Measurements from ENCODE around the gene CPAMD8.
A peak's percentile ranks its signal among the peaks of the same experiment; 100 is the strongest.
"Not testable (repeated sequence)": the region's sequence is repeated elsewhere in the genome, so short reads cannot be mapped to it uniquely, and the experiment has no call there.

CPAMD8 gene

DNA sequence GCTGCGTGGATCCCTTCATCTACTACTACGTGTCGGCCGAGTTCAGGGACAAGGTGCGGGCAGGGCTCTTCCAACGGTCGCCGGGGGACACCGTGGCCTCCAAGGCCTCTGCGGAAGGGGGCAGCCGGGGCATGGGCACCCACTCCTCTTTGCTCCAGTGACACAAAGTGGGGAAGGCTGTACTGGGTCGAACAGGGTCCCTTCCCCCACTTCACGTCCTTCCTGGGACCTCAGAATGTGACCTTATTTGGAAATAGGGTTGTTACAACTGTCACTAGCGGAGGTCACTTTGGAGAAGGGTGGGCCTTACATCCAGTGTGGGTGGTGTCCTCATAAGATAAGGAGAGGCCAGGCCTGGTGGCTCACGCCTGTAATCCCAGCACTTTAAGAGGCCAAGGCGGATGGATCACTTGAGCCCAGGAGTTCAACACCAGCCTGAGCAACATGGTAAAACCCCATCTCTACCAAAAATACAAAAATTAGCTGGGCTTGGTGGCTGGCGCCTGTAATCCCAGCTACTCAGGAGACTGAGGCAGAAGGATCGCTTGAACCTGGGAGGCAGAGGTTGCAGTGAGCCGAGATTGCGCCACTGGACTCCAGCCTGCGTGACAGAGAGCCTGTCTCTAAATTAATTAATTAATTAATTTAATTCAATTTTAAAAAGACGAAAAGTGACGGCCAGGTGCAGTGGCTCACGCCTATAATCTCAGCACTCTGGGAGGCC is 136.0 kb downstream of the CPAMD8 start:
- DNase-seq, result no peak

DNA sequence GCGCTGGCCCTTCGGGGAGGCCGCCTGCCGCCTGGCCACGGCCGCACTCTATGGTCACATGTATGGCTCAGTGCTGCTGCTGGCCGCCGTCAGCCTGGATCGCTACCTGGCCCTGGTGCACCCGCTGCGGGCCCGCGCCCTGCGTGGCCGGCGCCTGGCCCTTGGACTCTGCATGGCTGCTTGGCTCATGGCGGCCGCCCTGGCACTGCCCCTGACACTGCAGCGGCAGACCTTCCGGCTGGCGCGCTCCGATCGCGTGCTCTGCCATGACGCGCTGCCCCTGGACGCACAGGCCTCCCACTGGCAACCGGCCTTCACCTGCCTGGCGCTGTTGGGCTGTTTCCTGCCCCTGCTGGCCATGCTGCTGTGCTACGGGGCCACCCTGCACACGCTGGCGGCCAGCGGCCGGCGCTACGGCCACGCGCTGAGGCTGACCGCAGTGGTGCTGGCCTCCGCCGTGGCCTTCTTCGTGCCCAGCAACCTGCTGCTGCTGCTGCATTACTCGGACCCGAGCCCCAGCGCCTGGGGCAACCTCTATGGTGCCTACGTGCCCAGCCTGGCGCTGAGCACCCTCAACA is 136.6 kb downstream of the CPAMD8 start:
- DNase-seq, result no peak

DNA sequence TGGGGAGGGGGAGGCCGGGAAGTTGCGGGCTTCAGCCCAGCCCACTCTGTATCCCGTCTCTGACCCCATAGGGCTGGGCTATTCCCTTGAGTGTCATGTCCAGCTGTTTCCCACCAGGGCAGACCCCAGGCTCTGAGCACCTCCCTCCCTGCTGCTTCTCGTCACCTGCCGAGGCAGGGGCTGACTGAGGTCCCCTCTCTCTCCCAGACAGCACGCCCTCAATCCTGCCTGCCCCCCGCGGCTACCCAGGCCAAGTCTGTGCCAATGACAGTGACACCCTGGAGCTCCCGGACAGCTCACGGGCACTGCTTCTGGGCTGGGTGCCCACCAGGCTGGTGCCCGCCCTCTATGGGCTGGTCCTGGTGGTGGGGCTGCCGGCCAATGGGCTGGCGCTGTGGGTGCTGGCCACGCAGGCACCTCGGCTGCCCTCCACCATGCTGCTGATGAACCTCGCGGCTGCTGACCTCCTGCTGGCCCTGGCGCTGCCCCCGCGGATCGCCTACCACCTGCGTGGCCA is 137.2 kb downstream of the CPAMD8 start:
- DNase-seq, result no peak

DNA sequence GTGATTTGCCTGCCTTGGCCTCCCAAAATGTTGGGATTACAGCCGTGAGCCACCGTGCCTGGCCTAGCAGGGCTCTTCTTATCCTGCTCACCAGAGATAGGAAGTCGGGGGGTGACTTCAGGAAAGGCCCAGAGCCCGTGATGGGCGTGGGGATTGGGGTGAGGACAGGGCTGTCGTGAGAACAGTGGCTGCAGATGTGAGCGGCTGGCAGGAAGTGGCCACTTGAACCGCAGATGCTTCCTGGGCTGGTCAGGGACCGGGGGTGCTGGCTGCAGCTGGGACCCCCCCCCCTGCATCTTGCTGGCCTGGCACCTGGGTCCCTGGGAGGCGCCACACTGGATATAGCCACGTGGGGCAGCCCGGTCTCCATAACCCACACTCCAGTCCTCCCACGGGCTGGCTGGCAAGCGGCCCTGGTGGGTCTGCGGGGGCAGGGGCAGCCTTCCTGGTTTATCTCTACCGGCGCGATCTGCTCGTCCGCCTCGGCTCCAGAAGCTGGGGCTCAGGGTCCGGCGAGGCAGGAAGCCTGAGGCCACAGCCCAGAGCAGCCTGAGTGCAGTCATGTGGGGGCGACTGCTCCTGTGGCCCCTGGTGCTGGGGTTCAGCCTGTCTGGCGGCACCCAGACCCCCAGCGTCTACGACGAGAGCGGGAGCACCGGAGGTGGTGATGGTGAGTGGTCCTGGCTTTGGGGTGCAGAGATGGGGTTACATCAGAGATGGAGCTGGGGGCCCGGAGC is 137.8 kb downstream of the CPAMD8 start, which contains the start of gene F2RL3:
F2RL3 (plus strand) TSS at position 371 of the 737 bp plus-strand sequence; CDS start at position 562, 191 bp downstream.
- peak; percentile 46 for DNase-seq

DNA sequence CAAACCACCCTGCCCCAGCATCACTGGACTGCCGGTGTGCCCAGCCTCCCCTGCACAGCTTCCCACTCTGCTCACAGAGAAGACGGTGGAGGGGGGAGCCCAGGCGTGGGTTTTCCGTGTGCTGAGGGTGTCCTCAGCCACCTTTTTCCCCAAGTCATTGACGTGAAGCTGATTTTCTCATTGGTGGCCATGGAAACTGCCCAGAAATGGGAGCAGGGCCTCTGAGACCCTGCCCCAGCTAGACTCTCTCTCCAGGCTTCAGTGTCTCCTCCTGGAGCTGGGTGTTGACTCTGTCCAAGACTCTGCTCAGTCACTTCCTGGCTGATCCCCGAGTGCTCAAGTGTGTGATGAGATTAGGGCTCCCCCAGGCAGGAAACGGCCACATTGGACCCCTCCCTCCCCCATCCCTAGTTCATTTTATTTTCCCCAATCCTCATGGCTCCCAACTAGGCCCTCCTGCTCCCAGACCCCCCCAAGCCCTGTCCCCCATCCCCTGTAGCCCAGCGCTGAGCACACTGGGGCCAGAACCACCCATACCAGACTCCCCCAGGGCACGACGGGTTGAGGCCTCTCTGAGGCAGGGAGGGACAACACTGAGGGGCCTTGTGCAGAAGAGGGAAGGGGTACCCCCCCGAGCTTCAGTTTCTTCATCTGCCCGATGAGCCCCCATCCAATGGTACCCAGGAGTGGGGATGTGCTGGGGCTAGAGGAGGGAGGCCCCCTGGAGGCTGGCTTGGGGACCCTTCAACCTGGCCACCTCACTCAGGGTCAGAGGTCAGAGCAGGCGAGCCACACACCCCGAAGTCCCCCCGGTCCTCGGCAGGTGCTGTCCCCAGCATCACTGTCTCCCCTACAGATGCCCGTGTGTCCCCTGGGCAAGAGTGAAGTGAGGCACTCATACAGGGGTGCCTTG is 139.0 kb downstream of the CPAMD8 start:
- no peak for DNase-seq

DNA sequence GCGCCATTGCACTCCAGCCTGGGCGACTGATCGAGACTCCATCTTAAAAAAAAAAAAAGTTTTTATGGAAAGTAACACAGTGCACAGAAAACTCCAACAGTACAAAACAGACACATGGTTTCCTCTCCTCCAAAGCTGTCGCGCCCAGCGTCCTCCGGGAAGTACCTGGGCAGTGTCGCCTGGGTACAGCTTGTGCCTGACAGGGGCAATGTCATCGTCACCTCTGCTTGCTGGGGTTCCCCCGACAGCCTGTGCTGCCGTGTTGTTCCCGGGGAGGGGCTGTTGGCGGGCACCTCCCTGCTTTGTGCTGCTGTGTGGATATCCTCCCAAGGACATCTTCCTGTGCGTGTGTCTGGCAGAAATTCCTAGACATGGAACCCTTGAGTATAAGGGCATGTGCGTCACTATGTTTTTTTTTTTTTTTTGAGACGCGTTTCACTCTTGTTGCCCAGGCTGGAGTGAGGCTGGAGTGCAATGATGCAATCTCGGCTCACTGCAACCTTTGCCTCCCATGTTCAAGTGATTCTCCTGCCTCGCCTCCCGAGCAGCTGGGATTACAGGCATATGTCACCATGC is 140.2 kb downstream of the CPAMD8 start:
- no peak for DNase-seq

DNA sequence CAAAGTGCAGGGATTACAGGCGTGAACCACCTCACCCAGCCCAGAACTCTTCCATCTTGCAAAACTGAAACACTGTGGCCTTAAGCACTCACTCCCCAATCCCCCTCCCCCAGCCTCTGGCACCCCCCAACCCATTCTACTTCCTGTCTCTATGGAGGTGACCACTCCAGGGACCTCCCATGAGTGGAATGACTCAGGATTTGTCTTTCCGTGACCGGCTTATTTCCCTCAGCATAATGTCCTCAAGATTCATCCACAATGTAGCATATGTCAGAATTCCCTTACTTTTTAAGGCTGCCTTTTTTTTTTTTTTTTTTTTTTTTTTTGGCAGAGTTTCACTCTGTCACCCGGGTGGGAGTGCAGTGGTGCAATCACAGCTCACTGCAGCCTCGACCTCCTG is 141.4 kb downstream of the CPAMD8 start:
- DNase-seq, result no peak

DNA sequence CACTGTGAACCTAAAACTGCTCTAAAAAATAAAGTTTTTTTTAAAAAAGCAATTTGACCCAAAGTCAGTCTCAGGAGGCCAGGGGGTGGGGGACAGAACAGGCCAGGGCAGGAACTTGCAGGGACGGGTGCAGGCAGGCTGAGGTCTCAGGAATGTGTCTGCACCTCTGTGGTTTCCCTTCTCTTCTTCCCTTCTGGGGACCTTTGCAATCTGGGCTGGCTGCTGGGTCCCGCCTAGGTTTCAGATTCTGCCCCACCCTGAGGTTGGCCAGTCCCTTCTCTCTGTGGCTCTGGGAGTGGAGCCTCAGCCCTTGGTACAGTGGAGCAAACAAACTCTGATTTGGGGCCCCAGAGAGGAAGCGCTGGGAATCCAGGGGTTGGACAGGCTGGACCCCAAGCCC is 143.1 kb downstream of the CPAMD8 start:
- no peak for DNase-seq

DNA sequence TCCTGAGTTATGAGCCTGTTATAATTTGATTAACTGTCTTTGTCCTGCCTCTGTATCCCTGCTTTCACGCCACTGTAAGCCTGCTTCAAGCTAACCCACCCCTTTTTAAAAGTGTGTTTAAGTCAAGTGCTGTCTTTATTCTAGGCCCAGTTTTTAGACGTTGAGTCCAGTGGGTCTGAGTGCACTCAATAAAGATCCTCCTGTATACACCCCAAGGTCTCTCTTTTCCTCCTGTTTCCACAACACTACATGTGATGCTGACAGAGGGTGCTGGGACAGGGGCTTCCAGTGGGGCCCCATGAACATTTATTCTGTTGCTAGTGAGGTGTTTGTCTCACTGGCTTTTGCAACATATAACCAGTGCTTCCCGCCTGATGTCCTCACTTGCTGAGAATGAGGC is 144.5 kb downstream of the CPAMD8 start:
- no peak for DNase-seq

DNA sequence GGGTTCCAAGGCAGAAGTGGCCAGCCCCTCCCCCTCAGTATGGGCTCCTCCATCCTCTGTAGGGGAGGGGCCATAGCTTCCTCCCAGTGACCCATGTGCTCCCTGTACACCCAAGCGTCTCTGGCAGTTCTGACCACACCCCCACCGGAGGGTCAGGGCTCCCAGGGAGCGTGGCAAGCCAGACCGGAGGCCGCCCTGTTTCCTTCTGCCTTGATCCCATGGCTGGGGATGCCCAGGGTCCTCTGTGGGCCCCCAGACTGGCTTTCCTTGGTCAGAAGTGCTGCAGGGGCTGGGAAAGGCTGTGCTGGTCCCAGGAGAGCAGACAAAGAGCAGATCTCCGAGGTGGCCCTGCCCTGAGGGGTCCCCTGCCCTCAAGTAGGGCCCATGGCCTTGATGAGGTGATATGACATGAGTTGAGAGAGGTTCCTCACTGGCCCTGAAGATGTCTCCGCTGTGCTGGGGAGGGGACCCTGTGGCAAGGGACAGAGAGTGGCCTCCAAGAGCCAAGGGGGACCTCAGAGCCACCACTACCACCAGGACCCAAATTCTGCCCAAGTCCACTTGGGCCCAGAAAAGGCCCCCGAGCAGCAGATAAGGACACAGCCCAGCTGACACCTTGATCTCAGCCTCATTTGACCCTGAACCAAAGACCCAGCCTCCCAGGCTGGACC is 145.6 kb downstream of the CPAMD8 start:
- no peak for DNase-seq

DNA sequence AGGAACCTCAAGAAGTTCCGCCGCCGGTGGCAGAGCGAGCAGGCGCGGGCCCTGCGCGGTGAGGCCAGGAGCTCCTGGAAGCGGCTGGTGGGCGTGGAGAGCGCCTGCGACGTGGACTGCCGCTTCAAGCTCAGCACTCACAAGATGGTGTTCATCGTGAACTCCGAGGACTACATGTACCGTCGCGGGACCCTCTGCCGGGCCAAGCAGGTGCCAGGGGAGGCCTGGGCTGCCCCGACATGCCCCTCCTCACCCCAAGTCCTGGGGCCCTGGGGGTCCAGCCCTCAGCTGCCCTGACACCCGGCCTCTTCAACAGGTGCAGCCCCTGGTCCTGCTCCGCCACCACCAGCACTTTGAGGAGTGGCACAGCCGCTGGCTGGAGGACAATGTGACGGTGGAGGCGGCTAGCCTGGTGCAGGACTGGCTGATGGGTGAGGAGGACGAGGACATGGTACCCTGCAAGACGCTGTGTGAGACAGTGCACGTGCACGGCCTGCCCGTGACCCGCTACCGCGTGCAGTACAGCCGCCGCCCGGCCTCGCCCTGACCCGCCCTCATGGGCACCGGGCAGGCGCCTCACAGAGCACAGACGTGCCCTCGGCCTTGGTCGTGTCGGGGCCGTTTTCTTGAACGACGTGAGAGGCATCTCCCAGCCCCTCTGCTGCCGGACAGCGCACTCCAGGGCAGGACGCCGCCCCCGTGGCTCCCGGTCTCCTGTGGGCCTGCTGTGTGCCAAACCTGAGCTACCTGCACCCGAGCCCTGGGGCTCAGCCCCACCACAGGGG is 148.2 kb downstream of the CPAMD8 start:
- DNase-seq, result no peak

DNA sequence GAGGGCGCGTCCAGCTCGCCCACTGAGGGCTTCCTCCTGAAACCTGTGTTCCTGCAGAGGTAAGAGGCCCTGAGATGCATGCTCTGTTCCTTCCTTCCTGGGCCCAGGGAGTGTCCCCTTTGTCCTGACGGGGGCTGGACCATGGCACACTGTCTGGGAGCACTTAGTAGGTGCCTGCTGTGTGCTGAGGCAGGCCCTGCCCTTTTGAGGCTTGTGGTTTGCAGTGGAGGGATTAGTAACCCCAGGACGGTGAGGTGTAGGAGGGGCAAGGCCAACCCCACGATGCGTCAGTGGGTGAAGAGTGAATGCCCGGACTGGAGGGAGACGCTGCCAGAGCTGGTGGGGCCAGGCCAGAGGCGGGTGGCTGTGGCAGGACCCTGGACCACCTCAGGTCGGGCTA is 149.0 kb downstream of the CPAMD8 start:
- no peak for DNase-seq

DNA sequence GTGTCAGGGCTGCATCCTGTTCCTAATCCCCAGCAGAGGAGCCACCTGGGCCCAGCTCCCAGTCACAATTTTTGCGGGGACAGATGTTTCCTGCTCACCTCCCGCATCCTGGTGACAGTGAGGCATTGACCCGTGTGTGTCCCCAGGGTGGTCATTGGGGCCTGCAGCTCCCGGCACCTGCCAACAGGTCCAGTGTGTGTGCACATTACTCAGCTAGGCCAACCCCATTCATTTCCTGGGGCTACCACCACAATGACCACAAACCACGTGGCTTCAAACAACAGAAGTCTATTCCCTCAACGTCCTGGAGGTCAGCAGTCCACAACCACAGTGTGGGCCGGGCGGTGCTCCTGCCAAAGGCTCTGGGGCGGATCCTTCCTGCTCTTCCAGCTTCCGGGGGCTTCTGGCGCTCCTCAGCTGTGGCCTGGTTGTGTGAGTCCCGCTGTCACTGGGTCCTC is 149.7 kb downstream of the CPAMD8 start:
- no peak for DNase-seq

DNA sequence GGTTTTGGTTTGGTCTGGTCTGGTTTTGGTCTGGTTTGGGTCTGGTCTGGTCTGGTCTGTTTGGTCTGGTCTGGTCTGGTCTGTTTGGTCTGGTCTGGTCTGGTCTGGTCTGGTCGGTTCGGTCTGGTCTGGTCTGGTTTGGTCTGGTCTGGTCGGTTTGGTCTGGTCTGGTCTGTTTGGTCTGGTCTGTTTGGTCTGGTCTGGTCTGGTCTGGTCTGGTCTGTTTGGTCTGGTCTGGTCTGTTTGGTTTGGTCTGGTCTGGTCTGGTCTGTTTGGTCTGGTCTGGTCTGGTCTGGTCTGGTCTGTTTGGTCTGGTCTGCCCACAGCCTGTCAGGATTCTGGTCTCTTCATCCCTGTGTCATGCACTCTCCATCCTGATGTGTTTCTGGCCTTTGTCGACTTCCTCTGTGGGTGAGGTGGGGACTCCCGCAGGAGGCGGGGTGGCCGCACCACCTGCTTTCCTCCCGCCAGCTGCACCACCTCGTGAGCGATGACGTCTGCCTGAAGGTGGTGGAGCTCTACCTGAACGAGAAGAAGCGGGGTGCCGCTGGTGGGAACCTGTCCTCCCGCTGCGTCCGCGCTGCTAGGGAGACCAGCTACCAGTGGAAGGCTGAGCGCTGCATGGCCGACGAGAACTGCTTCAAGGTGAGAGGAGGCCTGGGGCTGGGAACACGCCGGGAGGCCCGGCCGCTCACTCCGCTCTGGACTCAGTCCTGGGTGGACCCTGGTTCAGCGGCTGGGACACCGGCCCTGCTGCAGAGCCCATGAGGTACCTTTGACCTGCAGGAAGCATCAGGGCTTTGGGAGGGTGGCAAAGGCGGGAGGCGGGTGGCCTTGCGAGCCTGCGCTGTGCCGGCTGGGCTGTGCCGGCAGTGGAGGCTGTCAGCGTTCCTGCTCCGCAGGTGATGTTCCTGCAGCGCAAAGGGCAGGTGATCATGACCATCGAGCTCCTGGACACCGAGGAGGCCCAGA is 150.7 kb downstream of the CPAMD8 start:
- DNase-seq, result no peak

DNA sequence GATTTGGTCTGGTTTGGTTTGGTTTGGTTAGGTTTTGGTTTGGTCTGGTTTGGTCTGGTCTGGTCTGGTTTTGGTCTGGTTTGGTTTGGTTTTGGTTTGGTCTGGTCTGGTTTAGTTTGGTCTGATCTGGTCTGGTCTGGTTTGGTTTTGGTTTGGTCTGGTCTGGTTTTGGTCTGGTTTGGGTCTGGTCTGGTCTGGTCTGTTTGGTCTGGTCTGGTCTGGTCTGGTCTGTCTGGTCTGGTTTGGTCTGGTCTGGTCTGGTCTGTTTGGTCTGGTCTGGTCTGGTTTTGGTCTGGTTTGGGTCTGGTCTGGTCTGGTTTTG is 151.7 kb downstream of the CPAMD8 start:
- not testable (repeated sequence) for DNase-seq

DNA sequence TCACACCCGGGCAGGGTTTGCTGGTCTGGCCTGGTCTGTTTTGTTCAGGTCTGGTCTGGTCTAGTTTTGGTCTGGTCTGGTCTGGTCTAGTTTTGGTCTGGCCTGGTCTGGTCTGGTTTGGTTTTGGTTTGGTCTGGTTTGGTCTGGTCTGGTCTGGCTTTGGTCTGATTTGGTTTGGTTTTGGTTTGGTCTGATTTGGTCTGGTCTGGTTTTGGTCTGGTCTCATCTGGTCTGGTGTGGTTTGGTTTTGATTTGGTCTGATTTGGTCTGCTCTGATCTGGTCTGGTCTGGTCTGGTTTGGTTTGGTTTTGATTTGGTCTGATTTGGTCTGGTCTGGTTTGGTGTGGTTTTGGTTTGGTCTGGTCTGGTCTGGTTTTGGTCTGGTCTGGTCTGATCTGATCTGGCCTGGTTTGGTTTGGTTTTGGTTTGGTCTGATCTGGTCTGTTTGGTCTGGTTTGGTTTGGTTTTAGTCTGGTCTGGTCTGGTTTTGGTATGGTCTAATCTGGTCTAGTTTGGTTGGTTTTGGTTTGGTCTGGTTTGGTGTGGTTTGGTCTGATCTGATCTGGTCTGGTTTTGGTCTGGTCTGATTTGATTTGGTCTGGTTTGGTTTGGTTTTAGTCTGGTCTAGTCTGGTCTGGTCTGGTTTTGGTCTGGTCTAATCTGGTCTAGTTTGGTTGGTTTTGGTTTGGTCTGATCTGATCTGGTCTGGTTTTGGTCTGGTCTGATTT is 152.2 kb downstream of the CPAMD8 start:
- no peak for DNase-seq

DNA sequence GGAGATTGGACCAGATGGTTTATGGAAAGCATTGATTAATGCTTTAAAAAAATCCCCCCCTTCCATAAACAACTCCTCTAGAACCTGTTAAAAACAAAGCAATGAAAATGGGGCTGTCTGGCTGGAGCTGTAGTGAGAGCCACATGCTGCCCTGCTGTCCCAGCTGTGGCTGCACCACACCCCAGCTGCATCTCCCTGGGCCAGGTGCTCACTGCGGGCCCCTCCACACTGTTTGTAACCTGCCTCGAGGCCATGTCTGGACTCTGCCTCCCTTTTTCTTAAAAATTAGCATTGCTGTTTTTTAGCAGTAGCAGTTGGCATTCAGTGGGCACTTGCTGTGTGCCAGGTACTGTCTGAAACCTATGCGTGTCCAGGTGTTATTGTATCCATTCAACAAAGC is 153.0 kb downstream of the CPAMD8 start:
- no peak for DNase-seq

DNA sequence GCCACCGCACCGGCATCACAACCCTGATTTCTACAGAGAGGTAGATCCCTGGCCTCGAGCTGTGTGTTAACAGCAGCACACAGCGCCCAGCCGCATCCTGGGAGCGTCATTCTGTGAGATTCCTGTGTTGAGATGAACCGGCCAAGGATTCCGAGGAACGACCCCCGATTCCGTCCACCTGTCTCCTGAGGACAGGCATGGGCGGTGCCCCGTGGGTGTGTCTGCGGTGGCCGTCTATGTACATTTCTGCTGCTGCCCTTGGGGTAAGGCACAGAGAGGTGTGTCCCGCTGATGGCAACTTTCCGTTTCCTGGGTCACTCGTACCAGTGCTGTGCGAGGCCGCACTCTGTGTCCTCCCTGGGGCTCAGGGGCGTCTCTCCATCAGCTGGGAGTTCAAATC is 153.9 kb downstream of the CPAMD8 start:
- no peak for DNase-seq

DNA sequence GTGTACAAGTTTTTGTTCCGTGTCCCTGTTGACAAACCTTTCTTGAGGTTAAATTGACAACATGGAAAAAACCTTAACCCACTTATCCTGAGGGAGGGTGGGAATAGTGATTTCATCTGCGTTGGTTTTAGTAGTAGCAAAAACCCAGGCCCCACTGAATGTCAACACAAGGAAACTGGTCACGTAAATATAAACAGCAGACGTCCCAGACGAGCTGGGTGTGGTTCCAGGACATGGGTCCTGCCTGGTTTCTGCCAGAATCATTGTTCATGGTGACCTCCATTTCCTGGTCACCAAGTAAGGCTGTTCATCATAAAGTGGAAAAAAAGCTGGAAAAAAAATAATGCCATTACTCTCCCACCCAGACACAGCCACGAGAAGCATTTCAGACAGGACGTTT is 154.7 kb downstream of the CPAMD8 start:
- DNase-seq, result no peak
